AG04449 (cell line): ENCODE measurements around the gene GDF10.

Experiments used
- CTCF ChIA-PET: fragments of 350-600 bp; formaldehyde crosslinking; extraction: SDS; loops from one replicate; lab custom pipeline; 2021; ENCODE audit warnings: antibody characterized with exemption; lab: Yijun Ruan, JAX
- POLR2A ChIA-PET: fragments of 400-600, 350-600 bp; formaldehyde crosslinking; extraction: SDS; loops from one replicate; lab custom pipeline; 2020; ENCODE audit warnings: antibody characterized with exemption, inconsistent platforms; lab: Yijun Ruan, JAX
- DNase-seq: peaks from one replicate; pipeline ENCODE4 v3.0.0-alpha.2; 2010; ENCODE audit warnings: low read depth, low spot score
- H3K4me3 ChIP-seq: 2 replicates; pipeline ENCODE4 v1.5.1; 2011; ENCODE audit warnings: low read depth, mild to moderate bottlenecking, control low read depth, low read length
- CTCF ChIP-seq: IDR thresholded peaks from one replicate; pipeline ENCODE4 v1.5.1; 2011; ENCODE audit warnings: mild to moderate bottlenecking, moderate library complexity, low read length, control low read depth, inconsistent platforms; ENCODE audit not compliant: insufficient read depth; ENCODE audit errors: missing control alignments

GDF10 gene

GRCh38 chr10:47255033-47255813 is 44.8 kb upstream of the GDF10 start:
- H3K4me3 ChIP-seq, result no peak overlapping the region
- no peak for TF ChIP-seq CTCF
- CTCF ChIA-PET, result interaction anchor here (1.4 kb wide), 1 partner anchor 8 kb away, joined by 4 read pairs; no protein-coding TSS in a partner anchor
- no peak for DNase-seq
- POLR2A ChIA-PET, result no interaction called here

- DNase-seq, result no peak
- TF ChIP-seq CTCF, result no peak
- no peak overlapping the region for H3K4me3 ChIP-seq
- ChIA-PET POLR2A (no interaction called here), CTCF (no interaction called here)
These were observed 44.1 kb upstream of the GDF10 start for GRCh38 chr10:47255866-47256265.

GRCh38 chr10:47256751-47257336 is 43.2 kb upstream of the GDF10 start:
- TF ChIP-seq CTCF, result no peak
- POLR2A ChIA-PET, result no interaction called here
- no peak for DNase-seq
- H3K4me3 ChIP-seq, result no peak overlapping the region
- CTCF ChIA-PET, result no interaction called here

- no peak overlapping the region for H3K4me3 ChIP-seq
- TF ChIP-seq CTCF, result no peak
- CTCF ChIA-PET, result no interaction called here
- DNase-seq, result no peak
- POLR2A ChIA-PET, result no interaction called here
These were observed 42.4 kb upstream of the GDF10 start for GRCh38 chr10:47257396-47258120.

- CTCF ChIA-PET, result no interaction called here
- no peak for TF ChIP-seq CTCF
- no peak for DNase-seq
- no peak overlapping the region for H3K4me3 ChIP-seq
- POLR2A ChIA-PET, result no interaction called here
These were observed 41.1 kb upstream of the GDF10 start for GRCh38 chr10:47258921-47259320.

- no peak overlapping the region for H3K4me3 ChIP-seq
- CTCF ChIA-PET, result interaction anchor here (0.8 kb wide), 1 partner anchor 11 kb away, joined by 3 read pairs; no protein-coding TSS in a partner anchor
These were observed 40.5 kb upstream of the GDF10 start for GRCh38 chr10:47259466-47259865.

More at GRCh38 chr10:47259466-47259865, 40.5 kb upstream of the GDF10 start:
- POLR2A ChIA-PET, result no interaction called here
- TF ChIP-seq CTCF, result no peak
- no peak for DNase-seq
